ENCODE results near the gene ZNF730. TPM values are rescaled to one million over a fixed set of nuclear protein-coding genes. Genes with fewer than 3 reads are reported as not detected.
"Not testable (repeated sequence)": the region's sequence is repeated elsewhere in the genome, so short reads cannot be mapped to it uniquely, and the experiment has no call there.

ZNF730 gene
- total RNA-seq, 2 experiments from 2014 or later: 27.9 to 36.2 TPM

DNA sequence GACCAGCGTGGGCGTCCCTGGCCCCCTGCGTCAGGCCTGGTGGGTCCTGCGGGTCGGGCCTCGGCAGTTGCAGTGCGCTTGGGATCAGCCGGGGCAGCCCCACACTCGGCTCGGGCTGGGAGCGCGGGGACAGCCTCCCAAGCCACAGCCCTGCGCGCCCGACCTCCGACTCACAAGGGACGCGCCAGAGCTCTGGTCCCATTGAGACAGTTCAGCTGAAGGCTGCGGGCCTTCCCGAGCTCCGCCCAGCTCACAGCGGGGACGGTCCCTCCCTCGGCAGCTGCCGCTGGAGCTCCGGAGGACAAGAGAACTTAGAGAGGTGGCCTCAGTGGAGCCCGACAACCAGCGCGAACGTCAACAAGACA is 45.7 kb upstream of the ZNF730 start:
- BruUV-seq (replicated peaks): no TSS peak
- no peaks in the 10 kb centered on the region for H3K9me2 ChIP-seq (ENCODE audit: insufficient read depth, low read length)
- CTCF ChIA-PET (ENCODE audit: unreplicated experiment): no interaction called here
- no peak overlapping the region for H2AFZ ChIP-seq (ENCODE audit: low read length)
- no peak overlapping the region for H3K4me3 ChIP-seq (ENCODE audit: low read depth, low read length, poor library complexity, severe bottlenecking)
- peaks cover 7% of the 10 kb centered on the region; the same call in 1 of the 2 replicates for H3K9me3 ChIP-seq (ENCODE audit: low read length)
- DNase-seq (ENCODE audit: low spot score): no peak
- no peaks in the 10 kb centered on the region for H4K20me1 ChIP-seq (ENCODE audit: insufficient read depth, low read length)
- H3K4me1 ChIP-seq (ENCODE audit: insufficient read depth, low read length, poor library complexity, severe bottlenecking): peaks cover 4% of the 10 kb centered on the region
- peaks cover 12% of the 10 kb centered on the region for H3K79me2 ChIP-seq (ENCODE audit: insufficient read depth, low read depth, low read length)
- no peaks in the 10 kb centered on the region for H3K36me3 ChIP-seq (ENCODE audit: insufficient read depth, low read length)
- POLR2A ChIA-PET: no interaction called here
- TF ChIP-seq EZH2phosphoT487 (IDR thresholded peaks at IDR 0.05; ENCODE audit: borderline replicate concordance, low read depth, low read length) (no peak), CTCF (conservative IDR thresholded peaks at IDR 0.05; ENCODE audit: low read length) (no peak)
- no peak overlapping the region for H3K4me2 ChIP-seq (ENCODE audit: low read length)
- intact Hi-C loops (cut with micrococcal nuclease; ENCODE audit: unreplicated experiment): loop anchor here (10.0 kb wide), 2 partner anchors 174 to 214 kb away; no protein-coding TSS in a partner anchor
- no peak overlapping the region for H3K27ac ChIP-seq (ENCODE audit: low read depth, low read length, poor library complexity, severe bottlenecking)

GRCh38 chr19:23075031-23075733 is 41.6 kb upstream of the ZNF730 start:
- POLR2A ChIA-PET: interaction anchor here (0.5 to 3.5 kb wide), 12 partner anchors 9 to 1307 kb away, joined by 3 to 17 read pairs (median 6); partner anchors contain the start of genes ZNF100, ZNF724, ZNF730 and ZNF91
- no peak for TF ChIP-seq EZH2phosphoT487 (IDR thresholded peaks at IDR 0.05; ENCODE audit: borderline replicate concordance, low read depth, low read length)
- TF ChIP-seq CTCF (conservative IDR thresholded peaks at IDR 0.05; ENCODE audit: low read length): no peak
- H3K27ac ChIP-seq (ENCODE audit: low read depth, low read length, poor library complexity, severe bottlenecking): peak overlapping the region; percentile 70
- intact Hi-C loops (cut with micrococcal nuclease; ENCODE audit: unreplicated experiment): loop anchor here (2.0 to 10.0 kb wide), 3 partner anchors 42 to 210 kb away; partner anchors contain the start of gene ZNF730
- peak overlapping the region; percentile 92 for H2AFZ ChIP-seq (ENCODE audit: low read length)
- peak; percentile 90 for DNase-seq (ENCODE audit: low spot score)
- H3K79me2 ChIP-seq (ENCODE audit: insufficient read depth, low read depth, low read length): peaks cover 37% of the 10 kb centered on the region
- CTCF ChIA-PET (ENCODE audit: unreplicated experiment): interaction anchor here (1.2 kb wide), 1 partner anchor 10 kb away, joined by 3 read pairs; no protein-coding TSS in a partner anchor
- peaks cover 14% of the 10 kb centered on the region for H3K4me1 ChIP-seq (ENCODE audit: insufficient read depth, low read length, poor library complexity, severe bottlenecking)
- H4K20me1 ChIP-seq (ENCODE audit: insufficient read depth, low read length): 0 out of 2 replicates have a peak, but pooled peaks cover 7% of the 10 kb centered on the region
- H3K9me2 ChIP-seq (ENCODE audit: insufficient read depth, low read length): no peaks in the 10 kb centered on the region
- H3K4me2 ChIP-seq (ENCODE audit: low read length): peak overlapping the region; percentile 89
- peaks cover 37% of the 10 kb centered on the region for H3K36me3 ChIP-seq (ENCODE audit: insufficient read depth, low read length)
- H3K4me3 ChIP-seq (ENCODE audit: low read depth, low read length, poor library complexity, severe bottlenecking): peak overlapping the region; percentile 97
- H3K9me3 ChIP-seq (ENCODE audit: low read length): peaks cover 7% of the 10 kb centered on the region; the same call in 1 of the 2 replicates
- no TSS peak for BruUV-seq (replicated peaks)

DNA sequence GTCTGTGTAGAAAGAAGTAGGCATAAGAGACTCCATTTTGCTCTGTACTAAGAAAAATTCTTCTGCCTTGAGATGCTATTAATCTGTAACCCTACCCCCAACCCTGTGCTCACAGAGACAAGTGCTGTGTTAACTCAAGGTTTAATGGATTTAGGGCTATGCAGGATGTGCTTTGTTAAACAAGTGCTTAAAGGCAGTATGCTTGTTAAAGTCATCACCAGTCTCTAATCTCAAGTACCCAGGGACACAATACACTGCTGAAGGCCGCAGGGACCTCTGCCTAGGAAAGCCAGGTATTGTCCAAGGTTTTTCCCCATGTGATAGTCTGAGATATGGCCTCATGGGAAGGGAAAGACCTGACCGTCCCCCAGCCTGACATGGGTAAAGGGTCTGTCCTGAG is 39.0 kb upstream of the ZNF730 start:
- peaks cover 14% of the 10 kb centered on the region for H3K4me1 ChIP-seq (ENCODE audit: insufficient read depth, low read length, poor library complexity, severe bottlenecking)
- H3K36me3 ChIP-seq (ENCODE audit: insufficient read depth, low read length): peaks cover 63% of the 10 kb centered on the region
- DNase-seq (ENCODE audit: low spot score); H3K4me3 ChIP-seq (ENCODE audit: low read depth, low read length, poor library complexity, severe bottlenecking); H3K4me2 ChIP-seq (ENCODE audit: low read length); H2AFZ ChIP-seq (ENCODE audit: low read length); BruUV-seq (replicated peaks); POLR2A ChIA-PET; H4K20me1 ChIP-seq (ENCODE audit: insufficient read depth, low read length); H3K27ac ChIP-seq (ENCODE audit: low read depth, low read length, poor library complexity, severe bottlenecking); CTCF ChIA-PET (ENCODE audit: unreplicated experiment); H3K9me2 ChIP-seq (ENCODE audit: insufficient read depth, low read length); H3K9me3 ChIP-seq (ENCODE audit: low read length): not testable (repeated sequence)
- H3K79me2 ChIP-seq (ENCODE audit: insufficient read depth, low read depth, low read length): peaks cover 53% of the 10 kb centered on the region
- intact Hi-C loops (cut with micrococcal nuclease; ENCODE audit: unreplicated experiment): loop anchor here (10.0 kb wide), 2 partner anchors 167 to 207 kb away; no protein-coding TSS in a partner anchor

Data from OCI-LY7 (cell line).